WTC11 (cell line): Measurements from ENCODE around the gene ABCA13. TPM values are rescaled to one million over a fixed set of nuclear protein-coding genes. Genes with fewer than 3 reads are reported as not detected.

Experiments
- ATAC-seq: fragments of 200-7000 bp; cut with Tn5 transposase; 2 replicates; pipeline ENCODE4 v1.10.0; 2021; ENCODE audit warnings: mild to moderate bottlenecking, moderate library complexity
- CTCF ChIA-PET: fragments of 300-600 bp; sonication (Branson Sonifier 250); formaldehyde crosslinking; loops from one replicate; lab custom pipeline; 2021; ENCODE audit warnings: antibody characterized with exemption; lab: Charles Lee
- POLR2A ChIA-PET: fragments of 350-600 bp; sonication (Branson Sonifier 250); formaldehyde crosslinking; loops from one replicate; lab custom pipeline; 2021; ENCODE audit warnings: antibody characterized with exemption; lab: Charles Lee
- DNase-seq: peaks from one replicate; pipeline ENCODE4 v3.0.0; 2021; ENCODE audit warnings: low spot score
- H3K27ac Mint-ChIP-seq: 2 replicates; pipeline ENCODE4 v1.8.0; 2021; ENCODE audit warnings: mixed read lengths
- H3K27me3 Mint-ChIP-seq: 2 replicates; pipeline ENCODE4 v1.8.0; 2021; ENCODE audit warnings: low read depth, mild to moderate bottlenecking, moderate library complexity, mixed read lengths
- H3K36me3 Mint-ChIP-seq: 2 replicates; pipeline ENCODE4 v1.8.0; 2021; ENCODE audit warnings: mixed read lengths
- H3K4me1 Mint-ChIP-seq: 2 replicates; pipeline ENCODE4 v1.8.0; 2022; ENCODE audit warnings: mixed read lengths
- H3K4me3 Mint-ChIP-seq: 2 replicates; pipeline ENCODE4 v1.8.0; 2021; ENCODE audit warnings: mild to moderate bottlenecking, moderate library complexity, mixed read lengths
- H3K9me3 Mint-ChIP-seq: 2 replicates; pipeline ENCODE4 v1.8.0; 2021; ENCODE audit warnings: mixed read lengths
- CREM ChIP-seq: sonication (generic); formaldehyde crosslinking; IDR thresholded peaks from 2 replicates; pipeline ENCODE4 v1.8.1; 2022; ENCODE audit warnings: mild to moderate bottlenecking, missing genetic modification reagents, moderate library complexity
- GABPB1 ChIP-seq: sonication (generic); formaldehyde crosslinking; IDR thresholded peaks from 2 replicates; pipeline ENCODE4 v1.8.1; 2023; ENCODE audit warnings: mild to moderate bottlenecking, missing genetic modification reagents
- GTF2I ChIP-seq: fragments of 250-450 bp; sonication (Bioruptor Pico); conservative IDR thresholded peaks from 2 replicates; pipeline ENCODE4 v1.4.0; 2021; ENCODE audit warnings: mild to moderate bottlenecking
- IRF2 ChIP-seq: sonication (generic); formaldehyde crosslinking; IDR thresholded peaks from 2 replicates; pipeline ENCODE4 v1.8.0; 2022; ENCODE audit warnings: low read depth, missing genetic modification reagents, borderline replicate concordance
- JUN ChIP-seq: sonication (generic); formaldehyde crosslinking; IDR thresholded peaks from 2 replicates; pipeline ENCODE4 v1.8.0; 2023; ENCODE audit warnings: mild to moderate bottlenecking, missing genetic modification reagents
- NFYB ChIP-seq: sonication (generic); formaldehyde crosslinking; conservative IDR thresholded peaks from 2 replicates; pipeline ENCODE4 v1.8.0; 2022; ENCODE audit warnings: low read depth, missing genetic modification reagents
- NR1H2 ChIP-seq: sonication (generic); formaldehyde crosslinking; IDR thresholded peaks from 2 replicates; pipeline ENCODE4 v1.9.0; 2021; ENCODE audit warnings: mild to moderate bottlenecking, moderate library complexity, missing genetic modification reagents
- NR3C1 ChIP-seq: sonication (generic); formaldehyde crosslinking; conservative IDR thresholded peaks from 2 replicates; pipeline ENCODE4 v1.8.1; 2023; ENCODE audit warnings: low read depth, mild to moderate bottlenecking, missing genetic modification reagents
- OVOL2 ChIP-seq: fragments of 250-450 bp; sonication (Bioruptor Pico); IDR thresholded peaks from 2 replicates; pipeline ENCODE4 v1.9.0; 2021; ENCODE audit warnings: mild to moderate bottlenecking, borderline replicate concordance
- RORB ChIP-seq: fragments of 250-450 bp; sonication (Bioruptor Pico); IDR thresholded peaks from 2 replicates; pipeline ENCODE4 v1.9.0; 2021; ENCODE audit warnings: mild to moderate bottlenecking
- TEAD1 ChIP-seq: sonication (generic); formaldehyde crosslinking; IDR thresholded peaks from 2 replicates; pipeline ENCODE4 v1.8.0; 2022; ENCODE audit warnings: mild to moderate bottlenecking, missing genetic modification reagents
- TP53 ChIP-seq: sonication (generic); formaldehyde crosslinking; IDR thresholded peaks from 2 replicates; pipeline ENCODE4 v1.8.1; 2023; ENCODE audit warnings: mild to moderate bottlenecking, missing genetic modification reagents
- ZNF219 ChIP-seq: sonication (generic); formaldehyde crosslinking; IDR thresholded peaks from 2 replicates; pipeline ENCODE4 v1.8.0; 2023; ENCODE audit warnings: missing genetic modification reagents, mild to moderate bottlenecking, borderline replicate concordance
- total RNA-seq: library from RNA; stranded (reverse); gene quantifications from 3 replicates; pipeline ENCODE4 v1.2.3, GENCODE V29; 2021
- TF ChIP-seq, protein P1 (sequence below): sonication (generic); formaldehyde crosslinking; IDR thresholded peaks from 2 replicates; pipeline ENCODE4 v1.8.0; 2022; ENCODE audit warnings: mild to moderate bottlenecking, missing genetic modification reagents
- TF ChIP-seq, protein P2 (sequence below): fragments of 250-450 bp; sonication (Bioruptor Pico); IDR thresholded peaks from 2 replicates; pipeline ENCODE4 v1.9.0; 2021; ENCODE audit warnings: mild to moderate bottlenecking
- TF ChIP-seq, protein P3 (sequence below): sonication (generic); formaldehyde crosslinking; IDR thresholded peaks from 2 replicates; pipeline ENCODE4 v1.8.0; 2023; ENCODE audit warnings: mild to moderate bottlenecking, missing genetic modification reagents
- TF ChIP-seq, protein P4 (sequence below): sonication (generic); formaldehyde crosslinking; IDR thresholded peaks from 2 replicates; pipeline ENCODE4 v1.8.1; 2022; ENCODE audit warnings: mild to moderate bottlenecking, moderate library complexity, missing genetic modification reagents
- TF ChIP-seq, protein P5 (sequence below): sonication (generic); formaldehyde crosslinking; IDR thresholded peaks from 2 replicates; pipeline ENCODE4 v1.8.1; 2023; ENCODE audit warnings: mild to moderate bottlenecking, missing genetic modification reagents, moderate library complexity

The ABCA13 gene
- total RNA-seq, 1 experiment from 2014 or later = 0.04 TPM

DNA sequence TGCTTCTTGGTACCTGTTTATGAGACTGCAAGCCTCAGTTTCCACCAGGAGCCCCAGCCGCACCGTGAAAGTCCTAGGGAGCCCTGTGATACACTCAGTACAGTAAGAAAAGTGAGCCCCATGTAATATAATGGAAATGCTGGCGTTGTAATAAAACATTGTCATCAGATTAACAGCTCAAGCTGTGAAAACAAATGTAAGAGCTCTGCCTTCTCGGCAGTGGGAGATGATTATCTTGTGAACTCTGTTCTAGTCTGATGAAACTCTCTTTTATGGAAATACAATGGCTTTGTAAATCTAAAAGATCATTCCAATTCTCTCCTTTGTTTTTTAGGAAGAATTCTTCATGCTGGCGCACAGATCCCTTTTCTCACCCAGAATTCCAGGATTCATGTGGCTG lies 299.9 kb downstream of the ABCA13 start:
- CTCF ChIA-PET = no interaction called here
- H3K4me1 Mint-ChIP-seq = peaks cover 11% of the 10 kb centered on the region
- ATAC-seq (no peak), DNase-seq (no peak)
- POLR2A ChIA-PET = no interaction called here
- 0 out of 2 replicates have a peak, but pooled peaks cover 6% of the 10 kb centered on the region for H3K36me3 Mint-ChIP-seq
- H3K9me3 Mint-ChIP-seq = peaks cover 15% of the 10 kb centered on the region
- TF ChIP-seq JUN (no peak), IRF2 (CRISPR knock-in tag) (no peak), CREM (CRISPR knock-in tag) (no peak), RORB (CRISPR knock-in tag) (no peak), TEAD1 (CRISPR knock-in tag) (no peak), NR3C1 (CRISPR knock-in tag) (no peak), OVOL2 (no peak), GABPB1 (CRISPR knock-in tag) (no peak)
- TF ChIP-seq, protein P1, sequence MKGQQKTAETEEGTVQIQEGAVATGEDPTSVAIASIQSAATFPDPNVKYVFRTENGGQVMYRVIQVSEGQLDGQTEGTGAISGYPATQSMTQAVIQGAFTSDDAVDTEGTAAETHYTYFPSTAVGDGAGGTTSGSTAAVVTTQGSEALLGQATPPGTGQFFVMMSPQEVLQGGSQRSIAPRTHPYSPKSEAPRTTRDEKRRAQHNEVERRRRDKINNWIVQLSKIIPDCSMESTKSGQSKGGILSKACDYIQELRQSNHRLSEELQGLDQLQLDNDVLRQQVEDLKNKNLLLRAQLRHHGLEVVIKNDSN (CRISPR knock-in tag) = no peak
- TF ChIP-seq, protein P2, sequence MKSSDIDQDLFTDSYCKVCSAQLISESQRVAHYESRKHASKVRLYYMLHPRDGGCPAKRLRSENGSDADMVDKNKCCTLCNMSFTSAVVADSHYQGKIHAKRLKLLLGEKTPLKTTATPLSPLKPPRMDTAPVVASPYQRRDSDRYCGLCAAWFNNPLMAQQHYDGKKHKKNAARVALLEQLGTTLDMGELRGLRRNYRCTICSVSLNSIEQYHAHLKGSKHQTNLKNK = no peak
- TF ChIP-seq, protein P3, sequence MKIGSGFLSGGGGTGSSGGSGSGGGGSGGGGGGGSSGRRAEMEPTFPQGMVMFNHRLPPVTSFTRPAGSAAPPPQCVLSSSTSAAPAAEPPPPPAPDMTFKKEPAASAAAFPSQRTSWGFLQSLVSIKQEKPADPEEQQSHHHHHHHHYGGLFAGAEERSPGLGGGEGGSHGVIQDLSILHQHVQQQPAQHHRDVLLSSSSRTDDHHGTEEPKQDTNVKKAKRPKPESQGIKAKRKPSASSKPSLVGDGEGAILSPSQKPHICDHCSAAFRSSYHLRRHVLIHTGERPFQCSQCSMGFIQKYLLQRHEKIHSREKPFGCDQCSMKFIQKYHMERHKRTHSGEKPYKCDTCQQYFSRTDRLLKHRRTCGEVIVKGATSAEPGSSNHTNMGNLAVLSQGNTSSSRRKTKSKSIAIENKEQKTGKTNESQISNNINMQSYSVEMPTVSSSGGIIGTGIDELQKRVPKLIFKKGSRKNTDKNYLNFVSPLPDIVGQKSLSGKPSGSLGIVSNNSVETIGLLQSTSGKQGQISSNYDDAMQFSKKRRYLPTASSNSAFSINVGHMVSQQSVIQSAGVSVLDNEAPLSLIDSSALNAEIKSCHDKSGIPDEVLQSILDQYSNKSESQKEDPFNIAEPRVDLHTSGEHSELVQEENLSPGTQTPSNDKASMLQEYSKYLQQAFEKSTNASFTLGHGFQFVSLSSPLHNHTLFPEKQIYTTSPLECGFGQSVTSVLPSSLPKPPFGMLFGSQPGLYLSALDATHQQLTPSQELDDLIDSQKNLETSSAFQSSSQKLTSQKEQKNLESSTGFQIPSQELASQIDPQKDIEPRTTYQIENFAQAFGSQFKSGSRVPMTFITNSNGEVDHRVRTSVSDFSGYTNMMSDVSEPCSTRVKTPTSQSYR (CRISPR knock-in tag) = no peak
- TF ChIP-seq, protein P4, sequence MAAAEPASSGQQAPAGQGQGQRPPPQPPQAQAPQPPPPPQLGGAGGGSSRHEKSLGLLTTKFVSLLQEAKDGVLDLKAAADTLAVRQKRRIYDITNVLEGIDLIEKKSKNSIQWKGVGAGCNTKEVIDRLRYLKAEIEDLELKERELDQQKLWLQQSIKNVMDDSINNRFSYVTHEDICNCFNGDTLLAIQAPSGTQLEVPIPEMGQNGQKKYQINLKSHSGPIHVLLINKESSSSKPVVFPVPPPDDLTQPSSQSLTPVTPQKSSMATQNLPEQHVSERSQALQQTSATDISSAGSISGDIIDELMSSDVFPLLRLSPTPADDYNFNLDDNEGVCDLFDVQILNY (CRISPR knock-in tag) = no peak
- TF ChIP-seq, protein P5, sequence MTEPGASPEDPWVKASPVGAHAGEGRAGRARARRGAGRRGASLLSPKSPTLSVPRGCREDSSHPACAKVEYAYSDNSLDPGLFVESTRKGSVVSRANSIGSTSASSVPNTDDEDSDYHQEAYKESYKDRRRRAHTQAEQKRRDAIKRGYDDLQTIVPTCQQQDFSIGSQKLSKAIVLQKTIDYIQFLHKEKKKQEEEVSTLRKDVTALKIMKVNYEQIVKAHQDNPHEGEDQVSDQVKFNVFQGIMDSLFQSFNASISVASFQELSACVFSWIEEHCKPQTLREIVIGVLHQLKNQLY (CRISPR knock-in tag) = no peak
- H3K4me3 Mint-ChIP-seq = no peak overlapping the region
- no peaks in the 10 kb centered on the region for H3K27me3 Mint-ChIP-seq
- no peak overlapping the region for H3K27ac Mint-ChIP-seq

DNA sequence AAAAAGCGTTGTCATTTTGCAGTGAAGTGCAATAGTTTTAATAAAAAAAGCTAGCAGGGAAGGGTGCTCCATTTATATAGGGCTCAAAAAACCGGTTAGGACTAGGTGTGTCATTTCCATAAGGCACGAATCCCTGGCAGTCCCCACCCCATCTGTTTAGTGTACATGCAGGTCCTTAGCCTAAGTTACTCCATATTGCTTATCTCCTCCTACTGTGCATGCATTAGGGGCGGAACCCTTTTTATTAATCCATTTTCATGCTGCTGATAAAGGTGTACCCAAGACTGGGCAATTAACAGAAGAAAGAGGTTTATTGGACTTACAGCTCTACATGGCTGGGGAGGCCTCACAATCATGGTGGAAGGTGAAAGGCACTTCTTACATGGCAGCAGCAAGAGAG lies 301.4 kb downstream of the ABCA13 start:
- CTCF ChIA-PET = no interaction called here
- peaks cover 21% of the 10 kb centered on the region for H3K9me3 Mint-ChIP-seq
- DNase-seq = no peak

DNA sequence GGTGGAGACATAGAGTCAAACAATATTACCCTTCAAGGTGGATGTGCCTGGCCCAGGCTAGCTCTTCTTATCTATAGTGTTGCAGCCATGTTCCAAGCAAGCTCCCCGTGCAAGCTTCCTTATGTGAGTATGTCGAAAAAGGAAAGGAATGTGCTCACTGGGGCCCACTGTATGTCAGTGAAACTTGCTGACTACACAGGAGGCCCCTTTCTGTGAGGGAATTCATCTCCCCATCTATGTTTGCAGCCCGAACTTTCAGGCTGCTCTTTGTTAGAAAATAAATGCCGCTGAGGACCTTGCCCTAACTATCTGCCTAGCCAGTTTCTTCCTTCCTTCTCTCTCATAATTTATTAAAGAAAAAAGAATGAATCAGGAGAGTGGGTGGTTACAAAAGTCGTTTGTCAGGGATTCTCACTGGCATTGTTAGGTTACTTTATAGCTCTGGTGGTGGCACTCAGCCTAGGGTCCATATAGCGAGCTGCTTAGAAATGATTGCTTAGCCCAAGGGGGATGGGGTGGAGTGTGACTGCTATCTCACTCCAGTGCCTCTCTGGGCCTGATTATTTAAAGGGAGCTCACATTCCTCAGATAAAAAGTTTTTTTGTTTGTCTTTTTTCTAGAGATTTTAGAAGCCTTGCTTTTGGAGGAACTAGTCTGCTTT lies 302.1 kb downstream of the ABCA13 start:
- Mint-ChIP-seq H3K36me3 (0 out of 2 replicates have a peak, but pooled peaks cover 7% of the 10 kb centered on the region), H3K4me1 (peaks cover 11% of the 10 kb centered on the region), H3K27me3 (no peaks in the 10 kb centered on the region), H3K4me3 (no peak overlapping the region), H3K9me3 (peaks cover 22% of the 10 kb centered on the region), H3K27ac (no peak overlapping the region)
- no peak for DNase-seq
- peak; percentile 36; the same call in 1 of the 2 replicates for ATAC-seq
- TF ChIP-seq NR1H2 (CRISPR knock-in tag) (no peak), GABPB1 (CRISPR knock-in tag) (no peak), TP53 (CRISPR knock-in tag) (no peak), NFYB (CRISPR knock-in tag) (no peak), ZNF219 (CRISPR knock-in tag) (no peak)
- CTCF ChIA-PET = no interaction called here
- POLR2A ChIA-PET = no interaction called here

More for the DNA sequence above, 301.4 kb downstream of the ABCA13 start:
- no peak for ATAC-seq
- no peak for TF ChIP-seq GTF2I (CRISPR knock-in tag)
- POLR2A ChIA-PET = no interaction called here
- Mint-ChIP-seq H3K27me3 (no peaks in the 10 kb centered on the region), H3K4me1 (peaks cover 11% of the 10 kb centered on the region), H3K27ac (no peak overlapping the region), H3K36me3 (0 out of 2 replicates have a peak, but pooled peaks cover 6% of the 10 kb centered on the region), H3K4me3 (no peak overlapping the region)
